GDM1 (cell line): Measurements from ENCODE around the gene MSI2.

Experiments
- DNase-seq: peaks from one replicate; lab custom pipeline; 2025; lab: John Stamatoyannopoulos, UW

MSI2 gene

GRCh38 chr17:57524839-57525568, 268.7 kb downstream of the MSI2 start:
- DNase-seq, result no peak

GRCh38 chr17:57527221-57528057, 271.1 kb downstream of the MSI2 start:
- DNase-seq, result no peak

- DNase-seq, result no peak
Measured at GRCh38 chr17:57528058-57528451, 271.7 kb downstream of the MSI2 start.

GRCh38 chr17:57530026-57530425, 273.7 kb downstream of the MSI2 start:
- no peak for DNase-seq

GRCh38 chr17:57530508-57530907, 274.2 kb downstream of the MSI2 start:
- DNase-seq, result no peak

- DNase-seq, result no peak
Measured at GRCh38 chr17:57531078-57531477, 274.8 kb downstream of the MSI2 start.

GRCh38 chr17:57531648-57532504, 275.6 kb downstream of the MSI2 start:
- no peak for DNase-seq

GRCh38 chr17:57532556-57532955, 276.2 kb downstream of the MSI2 start:
- no peak for DNase-seq

- DNase-seq, result no peak
Measured at GRCh38 chr17:57532966-57533365, 276.6 kb downstream of the MSI2 start.

- DNase-seq, result no peak
Measured at GRCh38 chr17:57533684-57534305, 277.5 kb downstream of the MSI2 start.

GRCh38 chr17:57534863-57535248, 278.5 kb downstream of the MSI2 start:
- no peak for DNase-seq

GRCh38 chr17:57535249-57535966, 279.1 kb downstream of the MSI2 start:
- DNase-seq, result no peak

GRCh38 chr17:57536289-57536688, 280.0 kb downstream of the MSI2 start:
- DNase-seq, result no peak

- no peak for DNase-seq
Measured at GRCh38 chr17:57536789-57537523, 280.6 kb downstream of the MSI2 start.

GRCh38 chr17:57537524-57538410, 281.4 kb downstream of the MSI2 start:
- no peak for DNase-seq

GRCh38 chr17:57538736-57539456, 282.6 kb downstream of the MSI2 start:
- no peak for DNase-seq

- DNase-seq, result no peak
Measured at GRCh38 chr17:57539529-57540301, 283.4 kb downstream of the MSI2 start.

GRCh38 chr17:57540596-57540995, 284.3 kb downstream of the MSI2 start:
- no peak for DNase-seq
